Astrocyte of the cerebellum (primary cell): ENCODE measurements around the gene ZNRD2.

Experiments
- DNase-seq: peaks from one replicate; pipeline ENCODE4 v3.0.0-alpha.2; 2011; ENCODE audit warnings: low read depth
- H3K4me3 ChIP-seq: 2 replicates; pipeline ENCODE4 v1.5.1; 2011; ENCODE audit warnings: mild to moderate bottlenecking, low read depth, low read length, moderate library complexity
- in situ Hi-C: cut with HindIII; loops from 2 replicates; pipeline ENCODE4 v1.10.0; 2017; ENCODE audit warnings: low sequenced_read_pairs
- TF ChIP-seq, protein P1 (sequence below): IDR thresholded peaks from 2 replicates; pipeline ENCODE4 v1.5.1; 2012; ENCODE audit warnings: low read length, low read depth, moderate library complexity, mild to moderate bottlenecking; ENCODE audit errors: missing control alignments

The ZNRD2 gene

DNA sequence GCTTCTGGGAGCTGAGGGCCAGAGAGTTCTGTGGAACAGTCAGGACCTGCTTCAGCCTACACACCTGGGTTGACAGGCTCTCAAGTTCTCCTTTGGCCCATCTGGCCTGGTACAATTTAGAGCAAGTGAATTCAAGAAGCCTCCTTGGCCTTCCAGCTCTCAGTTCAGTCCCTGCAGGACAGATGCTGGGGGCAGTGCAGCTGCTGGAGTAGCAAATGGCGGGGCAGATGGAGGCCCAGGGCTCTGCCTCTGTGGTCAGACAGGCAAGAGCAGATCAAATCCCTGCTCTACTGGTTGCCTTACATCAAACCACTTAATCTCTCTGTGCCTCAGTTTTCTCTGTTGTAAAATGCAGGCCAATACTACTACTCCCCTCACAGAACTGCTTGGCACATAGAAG, 34.0 kb downstream of the ZNRD2 start:
- H3K4me3 ChIP-seq = no peak overlapping the region
- no peak for DNase-seq
- in situ Hi-C loops = no loop called here
- TF ChIP-seq, protein P1, sequence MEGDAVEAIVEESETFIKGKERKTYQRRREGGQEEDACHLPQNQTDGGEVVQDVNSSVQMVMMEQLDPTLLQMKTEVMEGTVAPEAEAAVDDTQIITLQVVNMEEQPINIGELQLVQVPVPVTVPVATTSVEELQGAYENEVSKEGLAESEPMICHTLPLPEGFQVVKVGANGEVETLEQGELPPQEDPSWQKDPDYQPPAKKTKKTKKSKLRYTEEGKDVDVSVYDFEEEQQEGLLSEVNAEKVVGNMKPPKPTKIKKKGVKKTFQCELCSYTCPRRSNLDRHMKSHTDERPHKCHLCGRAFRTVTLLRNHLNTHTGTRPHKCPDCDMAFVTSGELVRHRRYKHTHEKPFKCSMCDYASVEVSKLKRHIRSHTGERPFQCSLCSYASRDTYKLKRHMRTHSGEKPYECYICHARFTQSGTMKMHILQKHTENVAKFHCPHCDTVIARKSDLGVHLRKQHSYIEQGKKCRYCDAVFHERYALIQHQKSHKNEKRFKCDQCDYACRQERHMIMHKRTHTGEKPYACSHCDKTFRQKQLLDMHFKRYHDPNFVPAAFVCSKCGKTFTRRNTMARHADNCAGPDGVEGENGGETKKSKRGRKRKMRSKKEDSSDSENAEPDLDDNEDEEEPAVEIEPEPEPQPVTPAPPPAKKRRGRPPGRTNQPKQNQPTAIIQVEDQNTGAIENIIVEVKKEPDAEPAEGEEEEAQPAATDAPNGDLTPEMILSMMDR = no peak

DNA sequence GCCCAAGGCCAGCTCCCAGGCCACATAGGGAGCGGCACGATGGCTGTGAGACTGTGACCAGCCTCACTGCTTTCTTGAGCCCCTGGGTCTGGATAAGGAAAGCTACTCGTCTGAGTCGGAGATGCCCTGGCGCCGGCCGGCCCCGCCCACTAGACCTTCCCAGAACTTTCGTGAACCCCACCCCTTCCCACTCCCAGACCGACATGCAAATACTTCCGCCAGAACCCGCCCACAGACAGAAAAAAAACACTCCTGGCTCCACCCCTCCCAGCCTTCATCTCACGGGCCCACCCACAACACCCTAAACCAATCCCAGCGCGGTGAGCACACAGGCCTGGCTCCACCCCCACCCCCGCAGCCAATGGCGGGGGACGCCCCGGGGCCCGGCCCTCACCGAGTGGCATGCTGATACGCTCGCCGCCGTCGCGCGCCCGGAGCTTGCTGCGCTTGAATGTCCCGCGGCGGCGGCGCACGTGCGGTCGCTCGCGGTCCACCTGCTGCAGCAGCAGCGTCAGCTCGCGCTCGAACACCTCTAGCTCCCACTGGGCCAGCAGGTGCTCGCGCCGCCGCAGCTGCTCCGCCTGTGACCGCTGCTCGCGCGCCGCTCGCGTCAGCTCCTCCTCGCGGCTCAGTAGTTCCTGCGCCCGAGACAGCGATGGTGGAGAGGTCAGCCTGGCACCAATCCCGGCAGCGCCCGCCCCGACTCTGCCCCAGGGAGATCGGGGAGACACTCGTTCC, 36.8 kb downstream of the ZNRD2 start:
- TF ChIP-seq, protein P1 = no peak
- DNase-seq = peak; percentile 89
- in situ Hi-C loops = no loop called here
- H3K4me3 ChIP-seq = peak overlapping the region; percentile 14

DNA sequence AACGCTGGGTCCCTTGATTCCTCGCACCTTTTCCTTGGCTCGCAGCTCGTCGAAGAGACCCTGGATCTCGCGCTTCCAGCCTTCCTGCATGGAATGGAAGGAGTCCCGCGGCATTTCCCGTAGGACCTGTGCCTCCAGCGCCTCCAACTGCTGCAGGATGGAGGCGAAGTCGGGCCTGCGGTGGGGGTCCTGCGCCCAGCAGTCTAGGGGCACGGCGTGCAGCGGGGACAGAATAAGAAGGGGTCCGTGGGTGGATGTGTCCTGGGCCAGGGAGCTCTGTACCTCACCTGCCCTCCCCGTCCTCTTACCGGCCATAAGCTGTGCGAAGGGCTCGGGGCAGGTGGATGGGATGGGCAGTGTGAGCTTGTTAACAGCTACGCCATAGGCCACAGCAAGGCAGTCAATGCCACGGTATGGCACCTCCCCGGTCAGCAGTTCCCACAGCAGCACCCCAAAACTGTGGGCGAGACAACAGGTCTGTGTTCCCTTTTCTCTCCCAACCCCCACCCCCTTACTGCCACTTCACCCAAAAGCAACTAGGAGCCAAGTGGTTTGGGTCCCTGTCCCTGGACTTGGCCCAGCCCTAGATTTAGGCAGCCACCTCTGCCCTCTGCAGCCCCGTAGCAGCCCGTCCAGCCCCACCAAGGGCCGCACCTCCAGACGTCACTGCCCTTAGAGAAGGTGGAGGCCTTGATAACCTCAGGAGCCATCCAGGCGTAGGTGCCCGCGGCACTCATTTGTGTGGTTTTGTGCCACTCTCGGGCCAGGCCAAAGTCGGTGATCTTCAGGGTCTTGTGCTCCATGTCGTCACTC, 37.5 kb downstream of the ZNRD2 start:
- H3K4me3 ChIP-seq = peak overlapping the region; percentile 14
- no peak for DNase-seq
- in situ Hi-C loops = no loop called here
- TF ChIP-seq, protein P1 = no peak

GRCh38 chr11:65609229-65609628, 39.0 kb downstream of the ZNRD2 start:
- in situ Hi-C loops = no loop called here
- TF ChIP-seq, protein P1 = no peak
- no peak overlapping the region for H3K4me3 ChIP-seq
- no peak for DNase-seq

GRCh38 chr11:65609665-65610064, 39.4 kb downstream of the ZNRD2 start:
- TF ChIP-seq, protein P1 = no peak
- in situ Hi-C loops = no loop called here
- no peak overlapping the region for H3K4me3 ChIP-seq
- DNase-seq = no peak

DNA sequence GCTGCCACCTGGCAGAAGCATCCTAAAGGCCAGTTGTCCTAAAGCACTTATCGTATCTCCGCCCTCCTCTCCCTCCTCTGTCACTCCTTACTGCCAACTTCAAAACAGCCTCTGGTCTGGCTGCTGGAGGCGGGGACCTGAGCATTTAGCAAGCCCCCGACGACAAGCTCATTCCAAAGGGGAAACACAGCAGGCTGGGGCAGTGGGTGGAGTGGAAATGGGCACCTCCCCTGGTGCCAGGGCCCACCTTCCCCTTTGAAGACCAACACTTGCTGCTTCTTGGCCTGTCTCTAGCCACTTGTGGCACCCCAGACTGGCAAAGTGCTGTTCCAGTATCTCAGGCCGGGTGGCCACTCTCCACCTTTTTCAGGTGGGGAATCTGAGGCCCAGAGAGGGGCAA, 40.1 kb downstream of the ZNRD2 start:
- no peak for DNase-seq
- in situ Hi-C loops = no loop called here
- no peak overlapping the region for H3K4me3 ChIP-seq
- TF ChIP-seq, protein P1 = no peak
